HG03196 (cell line): ENCODE data around the gene EXD3.
"Not testable (repeated sequence)": the region's sequence is repeated elsewhere in the genome, so short reads cannot be mapped to it uniquely, and the experiment has no call there.

ENCODE experiments used
- ATAC-seq: cut with Tn5 transposase; IDR thresholded peaks from one replicate; pipeline ENCODE4 v1.9.1; 2021; ENCODE audit not compliant: unreplicated experiment

EXD3 gene

GRCh38 chr9:137348769-137349470 lies 74.0 kb downstream of the EXD3 start:
- ATAC-seq: no peak

GRCh38 chr9:137347928-137348327 lies 75.0 kb downstream of the EXD3 start:
- ATAC-seq: no peak

GRCh38 chr9:137342482-137342881 lies 80.5 kb downstream of the EXD3 start:
- no peak for ATAC-seq

- no peak for ATAC-seq
Measured at GRCh38 chr9:137341227-137341626, 81.7 kb downstream of the EXD3 start.

GRCh38 chr9:137339908-137340462 lies 83.0 kb downstream of the EXD3 start:
- not testable (repeated sequence) for ATAC-seq

GRCh38 chr9:137339045-137339907 lies 83.7 kb downstream of the EXD3 start:
- no peak for ATAC-seq

GRCh38 chr9:137336735-137337134 lies 86.2 kb downstream of the EXD3 start:
- no peak for ATAC-seq

GRCh38 chr9:137333016-137333671 lies 89.8 kb downstream of the EXD3 start:
- ATAC-seq: no peak

GRCh38 chr9:137331929-137332328 lies 91.0 kb downstream of the EXD3 start:
- no peak for ATAC-seq

- no peak for ATAC-seq
Measured at GRCh38 chr9:137330689-137331088, 92.3 kb downstream of the EXD3 start.

GRCh38 chr9:137329590-137329989 lies 93.4 kb downstream of the EXD3 start:
- not testable (repeated sequence) for ATAC-seq

GRCh38 chr9:137327641-137328550 lies 95.1 kb downstream of the EXD3 start:
- not testable (repeated sequence) for ATAC-seq

GRCh38 chr9:137326445-137327065 lies 96.4 kb downstream of the EXD3 start:
- peak; percentile 64 for ATAC-seq

- no peak for ATAC-seq
Measured at GRCh38 chr9:137325799-137326198, 97.2 kb downstream of the EXD3 start.

- no peak for ATAC-seq
Measured at GRCh38 chr9:137325124-137325523, 97.8 kb downstream of the EXD3 start.

GRCh38 chr9:137323531-137324331 lies 99.2 kb downstream of the EXD3 start:
- no peak for ATAC-seq

- ATAC-seq: no peak
Measured at GRCh38 chr9:137321726-137322361, 101.1 kb downstream of the EXD3 start.

GRCh38 chr9:137320555-137321384 lies 102.2 kb downstream of the EXD3 start:
- no peak for ATAC-seq
